Activated T-helper 1 cell treated with Interleukin-2 at 50 U/mL for 16 hours (primary cell): ENCODE measurements around the gene GNAQ.
"Not testable (repeated sequence)": the region's sequence is repeated elsewhere in the genome, so short reads cannot be mapped to it uniquely, and the experiment has no call there.

Experiments used
- DNase-seq: peaks from one replicate; pipeline ENCODE4 v3.0.0-alpha.2; 2020; ENCODE audit warnings: low read depth

The GNAQ gene

GRCh38 chr9:77729177-77729576 is 302.4 kb downstream of the GNAQ start:
- no peak for DNase-seq

GRCh38 chr9:77726814-77727213 is 304.8 kb downstream of the GNAQ start:
- no peak for DNase-seq

DNA sequence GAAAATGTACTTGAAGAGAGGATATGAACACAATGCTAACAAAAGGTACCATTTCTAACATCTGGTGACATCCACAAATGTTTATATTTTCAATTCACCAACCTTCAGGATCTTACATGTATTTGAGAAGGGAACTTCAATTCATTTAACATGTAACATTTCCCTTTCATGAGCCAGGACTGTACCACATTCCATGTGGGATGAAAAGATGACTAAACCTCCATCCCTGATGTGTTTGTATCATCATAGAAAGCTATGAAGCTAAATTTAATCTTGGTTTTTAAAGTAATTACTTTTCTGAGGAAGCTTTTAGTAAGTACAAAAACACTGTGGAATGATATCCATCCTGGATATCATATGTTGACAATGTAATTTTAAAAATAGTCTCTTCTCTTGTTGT is 305.3 kb downstream of the GNAQ start:
- DNase-seq = no peak

- DNase-seq = no peak
Measured at GRCh38 chr9:77725820-77726219, 305.8 kb downstream of the GNAQ start.

- DNase-seq = no peak
Measured at GRCh38 chr9:77725046-77725694, 306.4 kb downstream of the GNAQ start.

GRCh38 chr9:77721156-77721555 is 310.5 kb downstream of the GNAQ start:
- not testable (repeated sequence) for DNase-seq

DNA sequence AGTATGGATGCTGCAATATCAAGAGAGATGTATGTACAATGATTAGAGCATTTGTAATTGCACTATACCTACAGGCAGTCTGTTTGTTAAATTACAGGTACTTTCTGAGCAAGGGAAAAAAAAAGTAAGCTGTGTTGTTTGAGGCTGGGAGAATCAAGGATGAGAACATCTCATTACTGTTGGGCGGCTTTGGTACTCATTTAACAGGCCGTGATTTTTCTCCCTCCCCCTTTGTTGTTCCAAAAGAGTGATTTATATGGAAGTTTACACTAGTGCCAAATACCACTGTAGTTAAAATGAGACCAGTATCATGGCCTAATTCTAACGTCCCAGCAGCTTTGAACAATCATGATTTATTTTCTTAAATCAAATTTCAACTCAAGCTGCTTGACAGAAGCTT is 312.3 kb downstream of the GNAQ start:
- DNase-seq = no peak

GRCh38 chr9:77718298-77718640 is 313.3 kb downstream of the GNAQ start:
- not testable (repeated sequence) for DNase-seq

DNA sequence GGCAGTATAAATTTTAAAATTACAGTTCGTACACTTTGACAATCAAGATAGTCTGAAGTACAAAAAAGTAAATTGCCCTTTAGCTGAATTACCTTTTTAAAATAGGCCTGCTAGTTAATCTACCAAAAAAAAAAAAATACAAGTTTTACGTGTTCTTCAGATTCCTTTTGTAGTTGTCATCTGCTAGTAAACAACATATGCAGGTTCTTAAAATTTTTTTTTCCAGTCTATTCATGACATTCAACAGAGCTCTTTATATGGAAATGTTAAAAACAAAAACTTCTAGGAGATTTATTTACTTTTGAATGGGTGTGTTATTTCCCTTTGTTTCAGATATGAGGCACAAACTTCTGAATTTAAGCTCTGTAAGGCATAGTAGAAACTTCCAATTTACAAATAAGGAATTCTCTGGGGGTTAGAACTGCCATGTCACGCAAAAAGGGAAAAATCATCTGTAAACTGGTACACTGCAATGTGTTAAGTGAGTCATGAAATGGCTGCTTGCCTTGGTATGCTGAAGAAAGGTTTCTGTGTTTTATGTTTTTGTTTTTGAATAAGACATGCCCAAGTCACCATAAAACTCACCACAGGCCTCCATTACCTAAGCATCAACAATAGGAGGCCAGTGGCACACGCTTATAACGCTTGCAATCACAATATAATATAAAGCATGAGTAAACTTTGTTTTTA is 313.9 kb downstream of the GNAQ start:
- not testable (repeated sequence) for DNase-seq

GRCh38 chr9:77714077-77714549 is 317.5 kb downstream of the GNAQ start:
- DNase-seq = no peak

DNA sequence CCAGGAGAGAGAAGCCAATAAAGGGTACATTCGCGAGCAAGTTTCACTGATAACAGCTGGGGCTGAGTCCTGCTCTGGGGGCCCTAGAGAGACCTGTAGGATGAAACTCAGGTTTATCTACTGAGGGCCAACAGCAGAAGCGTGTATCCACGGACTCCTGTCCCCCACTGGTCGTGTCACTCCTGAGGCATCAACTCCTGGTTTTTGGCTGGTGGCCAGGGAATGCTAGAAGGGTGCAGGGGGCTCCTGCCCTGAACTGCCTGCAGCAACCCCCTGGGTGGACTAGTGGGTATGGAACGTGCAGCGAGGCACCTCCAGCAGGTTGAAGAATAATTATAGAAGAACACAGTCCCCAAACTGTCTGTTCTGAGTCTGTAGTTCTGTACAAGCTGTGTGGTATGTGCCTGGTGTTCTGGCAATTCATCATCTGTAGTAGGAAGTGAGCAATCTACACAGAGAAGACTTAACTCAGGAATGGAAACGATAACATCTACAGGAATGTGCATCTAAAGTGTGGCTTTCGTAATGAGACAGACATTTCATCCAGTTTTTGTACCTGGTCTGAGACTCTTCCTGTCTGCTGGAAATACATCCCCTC is 319.0 kb downstream of the GNAQ start:
- DNase-seq = no peak

DNA sequence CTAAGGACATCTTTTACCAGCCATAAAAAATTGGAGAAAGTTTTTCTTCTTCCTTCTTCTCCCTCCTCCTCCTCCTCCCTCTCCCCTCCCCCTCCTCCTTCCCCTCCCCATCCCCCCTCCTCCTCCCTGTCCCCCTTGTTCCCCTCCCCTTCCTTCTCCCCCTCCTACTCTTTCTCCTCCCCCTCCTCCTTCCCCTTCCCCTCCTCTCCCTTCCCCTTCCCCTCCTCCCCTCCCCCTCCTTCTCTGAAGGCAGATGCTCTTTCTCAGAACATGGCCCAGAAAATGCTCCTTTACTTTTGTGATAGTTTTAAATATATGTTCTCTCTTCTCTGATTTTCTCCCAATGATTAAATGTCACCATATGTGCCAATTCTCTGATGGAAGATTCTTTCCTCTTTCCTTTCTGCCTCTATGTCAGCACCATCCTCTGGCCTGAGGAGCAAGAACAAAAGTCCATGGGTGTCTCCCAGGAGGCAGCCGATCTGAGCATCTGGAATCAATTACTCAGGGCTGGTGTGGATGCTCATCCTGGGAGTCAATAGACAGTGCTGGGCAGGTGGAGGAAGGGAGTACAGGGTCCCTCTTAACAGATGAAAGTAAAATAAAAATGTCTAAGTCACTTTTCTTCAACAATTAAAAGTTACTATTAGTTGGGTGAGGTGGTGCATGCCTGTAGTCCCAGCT is 320.5 kb downstream of the GNAQ start:
- no peak for DNase-seq

GRCh38 chr9:77710316-77710715 is 321.3 kb downstream of the GNAQ start:
- DNase-seq = no peak

- no peak for DNase-seq
Measured at GRCh38 chr9:77708064-77708815, 323.4 kb downstream of the GNAQ start.

DNA sequence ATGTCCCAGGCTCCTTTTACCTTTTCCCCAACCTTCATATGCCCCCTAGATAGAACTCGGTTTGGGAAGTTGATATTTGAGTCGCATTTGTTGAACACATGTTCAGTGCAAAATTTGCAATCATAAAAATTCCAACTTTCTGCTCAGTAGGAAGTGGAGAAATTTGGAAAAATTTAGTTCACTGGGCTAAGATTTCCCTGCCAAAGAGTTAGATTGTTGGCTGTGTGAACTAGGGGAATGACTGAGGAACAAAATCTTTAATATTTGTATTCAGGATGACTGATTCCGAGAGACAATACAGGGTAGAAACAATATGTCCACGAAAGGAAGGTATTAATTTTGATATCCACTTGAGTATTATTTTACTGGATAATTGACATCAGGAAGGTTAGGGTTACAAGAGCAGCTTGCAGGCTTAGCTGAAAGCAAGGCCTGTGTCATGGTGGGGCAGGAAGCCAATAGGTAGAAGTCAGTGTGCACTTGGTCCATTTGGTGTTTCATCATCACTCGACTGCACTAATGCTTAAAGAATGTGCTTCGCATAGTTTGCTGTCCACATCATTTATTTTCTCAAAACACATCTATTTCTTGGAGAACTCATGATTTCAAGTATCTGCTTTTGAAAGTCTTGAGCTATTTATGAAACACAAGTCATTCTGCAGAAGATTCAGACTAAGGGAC is 324.1 kb downstream of the GNAQ start:
- DNase-seq = no peak

GRCh38 chr9:77705636-77706035 is 326.0 kb downstream of the GNAQ start:
- DNase-seq = no peak

- DNase-seq = not testable (repeated sequence)
Measured at GRCh38 chr9:77702521-77703390, 328.9 kb downstream of the GNAQ start.

- no peak for DNase-seq
Measured at GRCh38 chr9:77697238-77697984, 334.2 kb downstream of the GNAQ start.

- DNase-seq = not testable (repeated sequence)
Measured at GRCh38 chr9:77690723-77691122, 340.9 kb downstream of the GNAQ start.

DNA sequence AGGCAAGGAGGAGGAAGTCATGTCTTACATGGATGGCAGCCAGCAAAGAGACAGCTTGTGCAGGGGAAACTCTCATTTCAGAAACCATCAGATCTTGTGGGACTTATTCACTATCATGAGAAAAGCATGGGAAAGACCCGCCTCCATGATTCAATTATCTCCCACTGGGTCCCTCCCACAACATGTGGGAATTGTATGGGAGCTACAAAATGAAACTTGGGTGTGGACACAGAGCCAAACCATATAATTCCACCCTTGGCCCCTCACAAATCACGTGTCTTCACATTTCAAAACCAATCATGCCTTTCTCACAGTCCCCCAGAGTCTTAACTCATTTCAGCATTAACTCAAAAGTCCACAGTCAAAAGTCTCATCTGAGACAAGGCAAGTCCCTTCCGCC is 341.5 kb downstream of the GNAQ start:
- DNase-seq = not testable (repeated sequence)
